Measurements from ENCODE around the gene COL13A1.

Gene COL13A1

GRCh38 chr10:69847883-69848282, 46.2 kb downstream of the COL13A1 start:
- FAIRE-seq: no peak

DNA sequence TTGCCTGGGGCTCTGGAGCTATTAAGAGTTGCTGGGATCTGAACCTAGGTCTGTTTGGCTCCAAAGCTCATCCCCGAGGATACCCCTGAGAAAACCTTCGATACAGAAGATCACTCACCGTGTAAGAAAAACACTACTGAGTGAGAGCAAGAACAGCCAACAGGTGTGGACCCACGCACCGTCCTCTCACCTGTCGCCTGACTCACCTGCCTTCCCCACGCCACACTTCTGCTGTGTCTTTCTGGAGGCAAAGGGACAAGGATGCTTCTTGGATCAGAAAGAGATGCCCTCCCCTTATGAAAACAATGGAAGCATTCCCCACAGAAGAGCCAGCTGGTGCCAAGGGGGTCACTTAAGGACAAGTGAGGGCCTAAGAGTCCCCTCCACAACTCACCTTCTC, 46.7 kb downstream of the COL13A1 start:
- no peak for FAIRE-seq

DNA sequence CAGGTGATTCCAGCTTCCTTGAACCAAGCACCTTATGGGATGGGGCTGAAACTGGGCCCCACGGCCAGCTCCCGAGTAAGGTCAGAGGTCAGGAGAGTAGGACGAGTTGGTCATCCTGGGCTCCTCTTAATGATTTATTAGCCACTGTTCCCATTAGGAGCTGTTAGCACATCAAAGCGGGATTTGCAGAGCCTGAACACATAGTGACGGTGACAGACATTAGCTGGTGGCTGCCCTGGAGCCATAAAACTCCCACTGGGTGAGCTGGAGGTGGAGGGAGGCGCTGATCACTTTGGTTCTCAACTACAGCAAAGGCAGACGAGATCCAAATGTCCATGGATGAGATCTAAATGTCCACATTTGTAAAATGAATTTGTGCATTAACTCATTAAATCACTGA, 48.1 kb downstream of the COL13A1 start:
- no peak for FAIRE-seq

- no peak for FAIRE-seq
Measured at GRCh38 chr10:69850440-69850839, 48.7 kb downstream of the COL13A1 start.

DNA sequence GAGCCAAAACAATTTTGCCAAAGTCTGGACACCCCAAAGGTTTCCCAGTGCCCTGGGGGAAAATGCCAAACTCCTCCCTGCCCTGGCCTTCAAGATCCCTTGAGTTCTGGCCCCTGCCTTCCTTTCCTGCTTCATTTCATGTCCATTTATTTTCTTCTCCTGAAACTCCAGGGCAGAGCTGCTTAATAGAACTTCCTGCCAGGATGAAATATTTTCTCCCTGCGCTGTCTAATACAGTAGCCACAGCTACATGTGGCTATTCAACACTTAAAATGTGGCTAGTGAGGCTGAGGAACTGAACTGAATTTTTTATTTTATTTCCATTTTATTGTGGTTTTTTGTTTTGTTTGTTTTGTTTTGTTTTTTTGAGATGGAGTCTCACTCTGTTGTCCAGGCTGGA, 49.6 kb downstream of the COL13A1 start:
- FAIRE-seq: no peak

DNA sequence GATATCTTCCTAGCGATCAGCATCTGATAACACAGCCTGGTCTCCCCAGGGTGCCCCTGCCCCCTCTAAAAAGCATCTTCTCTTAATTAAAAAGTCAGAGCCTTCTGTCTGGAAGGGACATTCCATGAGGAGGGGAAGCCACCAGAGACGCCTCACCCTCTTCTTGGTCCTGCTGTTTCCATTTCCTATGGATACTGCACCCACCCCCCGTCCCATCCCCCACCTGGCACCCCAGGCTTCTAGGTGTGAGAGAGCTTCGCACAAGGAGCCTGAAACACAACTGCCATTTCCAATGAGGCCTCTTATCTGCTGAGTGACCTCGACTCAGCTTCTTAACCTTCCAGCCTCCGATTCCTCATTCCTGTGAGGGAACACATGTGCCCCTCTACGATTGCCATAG, 51.4 kb downstream of the COL13A1 start:
- no peak for FAIRE-seq

GRCh38 chr10:69854511-69855345, 53.0 kb downstream of the COL13A1 start:
- no peak for FAIRE-seq

GRCh38 chr10:69855346-69856111, 53.8 kb downstream of the COL13A1 start:
- no peak for FAIRE-seq

DNA sequence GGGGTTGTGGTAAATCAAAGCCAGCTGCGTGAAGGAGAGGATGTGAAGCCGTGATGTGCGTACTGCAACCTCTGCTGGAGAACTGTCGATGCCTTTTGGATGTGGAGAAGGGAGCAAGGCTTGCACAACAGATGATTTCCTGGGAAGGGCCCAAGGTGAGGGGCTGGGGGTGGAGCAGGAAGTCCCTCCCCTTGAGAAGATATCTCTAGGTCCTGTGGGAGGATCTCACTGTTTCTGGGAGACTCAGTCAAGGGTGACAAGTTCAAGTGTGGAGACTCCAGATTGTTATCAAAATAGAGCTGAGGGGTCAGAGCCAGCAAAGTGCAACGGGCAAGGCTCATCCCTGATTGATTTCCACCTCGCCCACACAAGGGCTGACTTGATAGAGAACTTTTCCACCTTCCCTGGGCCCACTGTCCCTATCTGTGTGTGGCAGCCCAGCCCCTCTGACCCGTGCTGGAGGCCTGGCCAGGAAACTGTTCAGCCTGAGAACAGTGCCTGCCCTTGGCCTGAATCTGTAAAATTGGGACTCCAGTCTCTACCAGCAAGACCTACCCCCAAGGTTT, 55.0 kb downstream of the COL13A1 start:
- FAIRE-seq: no peak

GRCh38 chr10:69858201-69858600, 56.5 kb downstream of the COL13A1 start:
- no peak for FAIRE-seq

- FAIRE-seq: no peak
Measured at GRCh38 chr10:69860271-69860670, 58.6 kb downstream of the COL13A1 start.

DNA sequence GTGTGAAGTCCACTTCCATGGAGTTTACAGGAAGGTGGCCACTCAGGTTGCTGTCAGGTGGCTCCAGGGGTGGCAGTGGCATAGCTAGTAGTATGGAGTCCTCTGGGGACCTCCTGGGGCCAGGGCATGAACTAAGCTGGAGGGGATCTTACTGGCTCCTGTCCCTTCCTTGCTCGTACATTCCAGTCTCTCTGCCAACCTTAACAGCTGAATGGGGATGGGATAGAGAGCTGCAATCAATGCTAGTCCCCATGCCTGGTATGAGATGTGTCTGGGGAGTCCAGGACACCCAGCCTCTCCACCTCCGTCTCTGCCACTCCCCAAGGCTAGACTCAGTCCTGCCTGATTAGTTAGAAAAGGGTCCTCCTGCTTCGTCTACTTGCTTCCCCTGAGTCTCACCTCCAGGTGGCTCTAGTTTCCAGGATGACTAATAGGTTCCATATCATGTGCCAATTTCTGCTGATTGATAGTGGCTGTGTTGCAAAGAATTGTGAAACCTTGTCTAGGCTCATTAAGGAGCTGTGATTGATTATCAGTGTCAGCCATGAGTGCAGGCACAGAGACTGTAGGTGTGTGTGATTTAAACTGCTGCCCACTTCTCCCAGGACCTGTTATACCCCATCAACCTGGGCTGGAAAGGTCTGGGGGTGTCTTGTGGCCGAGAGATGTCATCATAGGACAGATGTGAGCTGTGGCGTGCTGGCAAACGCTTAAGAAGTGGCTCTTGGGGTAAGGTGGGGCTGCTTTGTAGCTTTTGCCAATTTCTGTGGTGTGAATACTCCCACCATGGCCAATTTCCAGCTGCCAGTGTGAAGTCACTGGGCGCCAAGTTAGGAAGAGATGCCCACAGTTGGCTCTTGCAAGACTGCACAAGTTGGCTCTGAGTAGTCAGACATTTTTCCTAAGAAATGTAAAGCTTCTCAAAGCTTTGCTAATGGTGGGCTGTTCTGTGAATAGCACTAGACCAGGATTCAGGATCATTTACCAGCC, 59.8 kb downstream of the COL13A1 start:
- FAIRE-seq: no peak

- no peak for FAIRE-seq
Measured at GRCh38 chr10:69862882-69863530, 61.3 kb downstream of the COL13A1 start.

DNA sequence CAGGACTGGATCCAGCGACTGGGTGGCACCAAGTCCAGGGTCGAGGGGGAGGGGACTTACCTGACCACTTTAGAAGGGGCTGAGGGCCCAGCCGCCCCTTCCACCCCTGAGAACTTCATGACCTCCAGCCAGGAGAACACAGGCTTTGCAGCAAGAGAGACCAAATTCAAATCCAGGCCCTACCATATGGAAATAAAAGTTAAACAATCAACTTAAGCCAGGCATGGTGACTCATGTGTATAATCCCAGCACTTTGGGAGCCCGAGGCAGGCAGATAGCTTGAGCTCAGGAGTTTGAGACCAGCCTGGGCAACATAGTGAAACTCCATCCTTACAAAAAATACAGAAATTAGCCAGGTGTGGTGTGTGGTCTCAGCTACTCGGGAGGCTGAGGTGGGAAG, 61.9 kb downstream of the COL13A1 start:
- FAIRE-seq: no peak

- FAIRE-seq: no peak
Measured at GRCh38 chr10:69864321-69864720, 62.6 kb downstream of the COL13A1 start.

DNA sequence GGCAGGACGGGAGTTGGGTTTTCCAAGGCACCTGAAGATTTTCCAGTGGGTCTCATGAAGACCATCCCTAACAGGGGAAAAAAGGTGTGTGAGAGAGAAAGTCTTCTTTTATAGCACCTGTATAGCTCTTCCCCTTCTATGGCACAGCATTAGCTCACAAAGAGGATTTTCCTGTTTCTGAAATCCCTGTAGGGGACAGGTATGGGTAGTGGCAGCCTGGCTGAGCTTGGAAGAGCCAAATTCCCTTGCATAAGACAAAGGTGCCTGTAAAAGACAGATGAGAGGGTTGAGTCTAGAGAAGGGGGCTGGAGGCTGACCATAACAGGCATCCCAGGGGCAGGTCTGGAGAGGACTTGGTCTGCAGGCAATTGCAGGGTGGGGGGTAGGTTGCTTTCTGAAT, 63.7 kb downstream of the COL13A1 start:
- FAIRE-seq: no peak

GRCh38 chr10:69866246-69866687, 64.6 kb downstream of the COL13A1 start:
- FAIRE-seq: no peak

DNA sequence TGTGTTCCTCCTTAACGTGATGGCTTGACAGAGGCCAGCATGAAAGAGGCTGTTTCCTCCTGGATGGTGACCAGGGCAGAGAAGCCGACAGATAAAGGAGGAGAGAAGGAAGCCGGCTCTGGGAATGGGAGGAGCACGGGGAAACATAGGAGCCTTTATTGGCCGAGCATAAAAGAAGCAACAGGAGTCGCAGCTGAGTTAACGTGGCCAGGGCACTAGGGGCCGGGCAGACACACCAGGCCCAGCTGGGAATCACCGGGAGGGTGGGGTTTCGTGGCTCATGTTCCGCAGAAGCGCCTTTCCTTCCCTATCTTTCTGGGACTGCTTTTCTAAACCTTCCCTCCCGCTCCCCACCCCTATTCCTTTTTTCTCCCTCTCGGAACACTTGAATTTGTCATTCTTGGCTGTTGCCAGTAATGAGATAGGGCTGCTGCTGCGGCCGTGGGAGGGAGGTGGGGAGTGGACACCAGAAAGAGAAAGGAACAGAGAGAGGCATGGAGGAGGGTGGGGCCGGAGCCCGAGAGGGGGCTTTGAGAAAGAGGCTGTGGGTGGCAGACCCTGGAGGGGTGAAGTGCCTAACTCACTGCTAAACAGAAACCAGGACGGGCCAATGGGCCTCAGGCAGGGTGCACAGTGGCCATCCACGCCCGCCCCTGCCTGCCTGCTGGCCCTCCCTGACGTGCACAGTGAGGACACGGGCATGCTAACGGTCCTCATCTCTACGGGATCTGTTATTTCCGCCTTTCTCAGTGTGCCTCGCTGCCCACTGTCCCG, 65.2 kb downstream of the COL13A1 start:
- FAIRE-seq: no peak

DNA sequence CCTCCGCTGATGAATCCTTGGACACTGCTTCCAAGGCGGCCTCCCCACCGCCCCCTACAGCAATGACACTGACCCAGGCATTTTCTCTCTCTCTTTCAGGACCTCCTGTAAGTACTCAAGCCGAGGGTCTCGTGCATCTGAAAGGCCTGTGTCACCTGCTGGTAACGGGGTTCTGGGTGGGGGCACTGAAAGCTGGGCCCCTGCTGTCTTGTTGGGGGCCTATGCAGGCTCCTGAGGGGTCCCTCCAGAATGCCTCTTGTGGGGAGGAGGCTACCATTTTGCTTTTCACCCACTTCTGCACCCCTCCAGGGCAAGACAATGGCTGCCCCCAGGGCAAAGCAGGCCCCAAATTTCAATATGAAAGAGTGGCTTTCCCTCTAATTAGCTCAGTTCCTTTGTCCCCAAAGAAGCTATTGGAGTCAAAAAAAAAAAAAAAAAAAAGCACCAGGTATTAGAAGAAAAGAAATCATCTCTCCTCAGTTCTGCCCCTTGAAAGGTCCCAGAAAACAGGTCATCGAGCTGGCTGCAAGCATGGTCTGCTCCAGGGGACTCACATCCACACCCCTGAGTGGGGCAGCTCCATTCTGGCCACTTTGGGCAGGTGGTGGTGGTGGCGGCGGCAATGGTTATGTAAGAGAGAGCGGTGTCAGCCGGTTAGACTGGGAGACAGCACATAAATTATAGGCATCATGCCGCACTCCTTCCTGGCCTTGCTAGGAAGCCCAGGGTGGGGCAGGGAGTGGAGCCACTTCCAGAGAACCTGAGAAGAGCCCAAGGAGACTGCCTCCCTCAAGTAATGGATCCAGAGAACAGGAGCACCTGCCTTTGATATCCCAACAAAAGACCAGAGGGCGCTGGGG, 66.2 kb downstream of the COL13A1 start:
- no peak for FAIRE-seq

- no peak for FAIRE-seq
Measured at GRCh38 chr10:69868821-69869220, 67.1 kb downstream of the COL13A1 start.

Measured in A204.1 (cell line).